HepG2 (cell line): ENCODE results near the gene FOXI3. TPM values are rescaled to one million over a fixed set of nuclear protein-coding genes. Genes with fewer than 3 reads are reported as not detected.
A peak's percentile ranks its signal among the peaks of the same experiment; 100 is the strongest.

ENCODE experiments used
- ATAC-seq: fragments of 200-7000 bp; cut with Tn5 transposase; 3 replicates; pipeline ENCODE4 v1.9.1; 2020; ENCODE audit warnings: mild to moderate bottlenecking, moderate library complexity
- Bru-seq: library from RNA; stranded (reverse); fragments of 400-500 nt; gene quantifications from one replicate; lab custom pipeline; 2021; lab: Mats Ljungman, UMichigan
- BruChase-seq, 2 experiments: library from RNA; stranded (reverse); fragments of 400-500 nt; gene quantifications; one replicate each; lab custom pipeline; 2021; lab: Mats Ljungman, UMichigan
- BruUV-seq: library from RNA; stranded (reverse); fragments of 400-500 nt; replicated peaks from 2 replicates; lab custom pipeline; 2021; lab: Mats Ljungman, UMichigan
- CTCF ChIA-PET: fragments of 300-600 bp; formaldehyde crosslinking; extraction: SDS; loops from one replicate; lab custom pipeline; 2021; ENCODE audit warnings: low total read pairs, inconsistent platforms, low intra/inter-chr PET ratio; lab: Yijun Ruan, JAX
- POLR2A ChIA-PET: fragments of 350-600 bp; sonication (Branson Sonifier 250); formaldehyde crosslinking; loops from one replicate; lab custom pipeline; 2020; ENCODE audit warnings: antibody characterized with exemption, inconsistent platforms; lab: Yijun Ruan, JAX
- DNase-seq: peaks from one replicate; pipeline ENCODE4 v3.0.0-alpha.2; 2015; ENCODE audit warnings: low spot score
- FAIRE-seq: peaks from 3 replicates; lab custom pipeline; 2011; peaks lifted over from hg19 to GRCh38; lab: Jason Lieb, UNC
- H2AFZ ChIP-seq: one replicate; pipeline ENCODE4 v1.6.1; 2011; ENCODE audit warnings: low read length, inconsistent platforms
- H3K27ac ChIP-seq: fragments of 300-600 bp; 3 replicates; pipeline ENCODE4 v1.8.0; 2011; ENCODE audit warnings: mixed run types, mild to moderate bottlenecking, mixed read lengths, low read length, inconsistent platforms; ENCODE audit not compliant: insufficient read depth; ENCODE audit errors: extremely low read length
- H3K27me3 ChIP-seq, 2 experiments: fragments of 200-600 bp in 1 of 2; 2 replicates in 1 of 2; 3 replicates in 1 of 2; pipeline versions ENCODE4 v1.6.0 to v1.8.0; 2011; ENCODE audit warnings: low read length in 2 of 2, mild to moderate bottlenecking in 2 of 2, moderate library complexity in 2 of 2, inconsistent platforms in 1 of 2; ENCODE audit not compliant: insufficient read depth in 2 of 2, control insufficient read depth in 1 of 2
- H3K36me3 ChIP-seq, 2 experiments: fragments of 200-600 bp in 1 of 2; replicated peaks in 1 of 2; 2 replicates in 1 of 2; 3 replicates in 1 of 2; pipeline versions ENCODE4 v1.5.1 to v1.8.0; 2011; ENCODE audit warnings: low read length in 2 of 2, inconsistent platforms in 1 of 2; ENCODE audit not compliant: insufficient read depth in 2 of 2, control insufficient read depth in 1 of 2
- H3K4me1 ChIP-seq: 2 replicates; pipeline ENCODE4 v1.5.1; 2012; ENCODE audit warnings: low read length, inconsistent platforms; ENCODE audit not compliant: insufficient read depth
- H3K4me2 ChIP-seq: 2 replicates; pipeline ENCODE4 v1.6.0; 2011; ENCODE audit warnings: low read depth, low read length, inconsistent platforms
- H3K4me3 ChIP-seq, 3 experiments: fragments of 200-600 bp in 1 of 3; sonication (generic), shearing (Covaris generic) in 1 of 3; replicated peaks in 1 of 3; 2 replicates each; pipeline ENCODE4 v1.5.1; 2011 to 2016; ENCODE audit warnings: low read length in 3 of 3, inconsistent platforms in 2 of 3, low read depth in 2 of 3, mild to moderate bottlenecking in 2 of 3, control low read depth in 1 of 3, mixed read lengths in 1 of 3; ENCODE audit not compliant: insufficient read depth in 1 of 3
- H3K79me2 ChIP-seq: one replicate; pipeline ENCODE4 v1.6.1; 2011; ENCODE audit warnings: low read length, inconsistent platforms; ENCODE audit not compliant: insufficient read depth
- H3K9ac ChIP-seq: 2 replicates; pipeline ENCODE4 v1.6.0; 2011; ENCODE audit warnings: mild to moderate bottlenecking, low read depth, low read length, inconsistent platforms; ENCODE audit not compliant: insufficient read depth
- H3K9me3 ChIP-seq: 2 replicates; pipeline ENCODE4 v1.5.1; 2012; ENCODE audit warnings: mild to moderate bottlenecking, low read length
- H4K20me1 ChIP-seq: 2 replicates; pipeline ENCODE4 v1.6.0; 2011; ENCODE audit warnings: inconsistent platforms, mild to moderate bottlenecking, low read length, moderate library complexity; ENCODE audit not compliant: insufficient read depth
- KDM4B ChIP-seq: sonication (generic); formaldehyde crosslinking; IDR thresholded peaks from 2 replicates; pipeline ENCODE4 v1.4.0; 2020; ENCODE audit warnings: missing genetic modification reagents
- MXI1 ChIP-seq: IDR thresholded peaks from 3 replicates; pipeline ENCODE4 v1.6.1; 2012; ENCODE audit warnings: low read depth, low read length, inconsistent platforms, borderline replicate concordance
- SMYD3 ChIP-seq: sonication (generic); formaldehyde crosslinking; IDR thresholded peaks from 2 replicates; pipeline ENCODE4 v1.8.1; 2023; ENCODE audit warnings: mild to moderate bottlenecking, missing genetic modification reagents
- SP5 ChIP-seq: IDR thresholded peaks from 2 replicates; pipeline ENCODE4 v1.6.1; 2016; ENCODE audit warnings: low read depth, borderline replicate concordance
- ZHX2 ChIP-seq, 2 experiments: sonication (generic) in 1 of 2; formaldehyde crosslinking in 1 of 2; IDR thresholded peaks; 2 replicates each; pipeline versions ENCODE4 v1.6.1 to v1.9.0; 2014 to 2022; ENCODE audit warnings: antibody characterized with exemption in 1 of 2, borderline replicate concordance in 1 of 2, inconsistent platforms in 1 of 2, low read depth in 1 of 2, missing genetic modification reagents in 1 of 2
- ZKSCAN1 ChIP-seq: fragments of 150-350 bp; IDR thresholded peaks from 2 replicates; pipeline ENCODE4 v1.6.1; 2014; ENCODE audit warnings: low read length
- ZNF280D ChIP-seq: sonication (generic); formaldehyde crosslinking; IDR thresholded peaks from 2 replicates; pipeline ENCODE4 v1.5.1; 2020; ENCODE audit warnings: mild to moderate bottlenecking, missing genetic modification reagents
- ZNF33A ChIP-seq: sonication (generic); formaldehyde crosslinking; IDR thresholded peaks from 2 replicates; pipeline ENCODE4 v1.5.1; 2020; ENCODE audit warnings: missing genetic modification reagents, mild to moderate bottlenecking, moderate library complexity, borderline replicate concordance
- ZNF430 ChIP-seq: sonication (generic); formaldehyde crosslinking; IDR thresholded peaks from 2 replicates; pipeline ENCODE4 v1.9.0; 2021; ENCODE audit warnings: mild to moderate bottlenecking, missing genetic modification reagents
- ZNF558 ChIP-seq: sonication (generic); formaldehyde crosslinking; IDR thresholded peaks from 2 replicates; pipeline ENCODE4 v1.9.0; 2022; ENCODE audit warnings: mild to moderate bottlenecking, missing genetic modification reagents, borderline replicate concordance
- ZNF891 ChIP-seq: sonication (generic); formaldehyde crosslinking; IDR thresholded peaks from 2 replicates; pipeline ENCODE4 v1.5.0; 2020; ENCODE audit warnings: mild to moderate bottlenecking, missing genetic modification reagents
- WGBS: methylation state at CpG from one replicate; pipeline ENCODE4 v1.1.6; 2017; ENCODE audit warnings: low lambda C conversion rate; 5-methylcytosine and 5-hydroxymethylcytosine counted together
- in situ Hi-C: cut with HindIII; loops from 2 replicates; pipeline ENCODE4 v1.10.0; 2017; ENCODE audit warnings: low pct_unique_long_range_greater_than_20kb; ENCODE audit not compliant: extremely low pct_ligation_motif_present
- intact Hi-C: fragments of 100-400 bp; cut with micrococcal nuclease; formaldehyde crosslinking; loops from one replicate; pipeline ENCODE4 v1.10.0; 2022; ENCODE audit not compliant: unreplicated experiment
- long read RNA-seq, 2 experiments: library from RNA in 1 of 2; library from polyadenylated mRNA in 1 of 2; stranded (forward) in 1 of 2; unstranded in 1 of 2; transcript quantifications; one replicate each; pipeline ENCODE4 v2.0.0, GENCODE V29; 2019 to 2022
- polyA minus RNA-seq, 3 experiments: library from RNA; depleted of rRNA, polyadenylated mRNA; stranded (reverse); fragments of >200 nt; gene quantifications; 2 replicates each; pipeline ENCODE4 v1.2.3, GENCODE V29; 2011; ENCODE audit warnings: low replicate concordance in 1 of 3
- polyA plus RNA-seq, 8 experiments: library from polyadenylated mRNA; depleted of rRNA in 3 of 8; stranded (reverse) in 7 of 8; unstranded in 1 of 8; fragments of >200 nt; fragmentation: Illumina TruSeq in 4 of 8; extraction: Trizol in 4 of 8; gene quantifications; 2 replicates each; pipeline versions ENCODE4 v1.2.1 to v1.2.3, GENCODE V29; 2011 to 2016; ENCODE audit warnings: low read depth in 4 of 8, missing spikeins in 1 of 8, mixed read lengths in 1 of 8; ENCODE audit not compliant: insufficient read depth in 1 of 8
- total RNA-seq, 5 experiments: library from RNA; depleted of rRNA; stranded (reverse); fragments of >200 nt; fragmentation: Illumina TruSeq; extraction: Trizol; gene quantifications; 2 replicates each; pipeline ENCODE4 v1.2.3, GENCODE V29; 2016; ENCODE audit warnings: low read depth in 1 of 5

FOXI3 gene
- not detected in 2 replicates for total RNA-seq (2016; rRNA removed; fragmentation: Illumina TruSeq; extraction: Trizol)
- not detected in 2 replicates for total RNA-seq (2016; cell fraction: cytosol; rRNA removed; fragmentation: Illumina TruSeq; extraction: Trizol; ENCODE audit: low read depth)
- total RNA-seq (2016; cell fraction: insoluble cytoplasmic fraction; rRNA removed; fragmentation: Illumina TruSeq; extraction: Trizol): not detected in 2 replicates
- not detected in 2 replicates for total RNA-seq (2016; cell fraction: membrane; rRNA removed; fragmentation: Illumina TruSeq; extraction: Trizol)
- not detected in 2 replicates for total RNA-seq (2016; cell fraction: nucleus; rRNA removed; fragmentation: Illumina TruSeq; extraction: Trizol)
- not detected in 2 replicates for polyA plus RNA-seq (2011; rRNA removed)
- polyA plus RNA-seq (2011; cell fraction: cytosol; rRNA removed): not detected in 2 replicates
- polyA plus RNA-seq (2011; cell fraction: nucleus; rRNA removed): not detected in 2 replicates
- polyA plus RNA-seq (2012): not detected in 2 replicates
- not detected in 2 replicates for polyA plus RNA-seq (2016; cell fraction: cytosol; fragmentation: Illumina TruSeq; extraction: Trizol; ENCODE audit: low read depth)
- not detected in 2 replicates for polyA plus RNA-seq (2016; cell fraction: insoluble cytoplasmic fraction; fragmentation: Illumina TruSeq; extraction: Trizol; ENCODE audit: low read depth)
- not detected in 2 replicates for polyA plus RNA-seq (2016; cell fraction: membrane; fragmentation: Illumina TruSeq; extraction: Trizol; ENCODE audit: low read depth)
- not detected in 2 replicates for polyA plus RNA-seq (2016; cell fraction: nucleus; fragmentation: Illumina TruSeq; extraction: Trizol; ENCODE audit: insufficient read depth, low read depth)
- polyA minus RNA-seq (2011; rRNA and poly(A)+ RNA removed; ENCODE audit: low replicate concordance): not detected in 2 replicates
- polyA minus RNA-seq (2011; cell fraction: cytosol; rRNA and poly(A)+ RNA removed): not detected in 2 replicates
- not detected in 2 replicates for polyA minus RNA-seq (2011; cell fraction: nucleus; rRNA and poly(A)+ RNA removed)
- Bru-seq, nascent RNA: not detected
- percentile 12 among the genes with signal in this experiment for BruChase-seq, experiment 1, labeled RNA remaining after a 6-hour chase
- BruChase-seq, experiment 2, labeled RNA remaining after a 2-hour chase: not detected
- long read RNA-seq, experiment 1: 0 reads
- long read RNA-seq, experiment 2: 0 reads

GRCh38 chr2:88452565-88452905 is at the start of gene FOXI3:
FOXI3 (minus strand) TSS chr2:88452693; CDS start chr2:88452535, 158 bp downstream.
- intact Hi-C loops (no loop called here), in situ Hi-C loops (loop anchor here (25.0 kb wide), 1 partner anchor 390 kb away; the partner anchor contains the start of genes KRCC1 and SMYD1)
- H3K9me3 ChIP-seq: no peaks in the 10 kb centered on the region
- H3K4me3 ChIP-seq: no peak within 1 kb of the TSS; a peak in 2 of 6 replicates
- FAIRE-seq (no peak), ATAC-seq (peak; percentile 31; the same call in 2 of the 3 replicates), DNase-seq (no peak)
- H4K20me1 ChIP-seq: no peaks in the 10 kb centered on the region
- H3K9ac ChIP-seq: no peak within 1 kb of the TSS
- ChIA-PET POLR2A (no interaction called here), CTCF (no interaction called here)
- H3K79me2 ChIP-seq: no peaks in the 10 kb centered on the region
- no TSS peak for BruUV-seq
- H3K4me1 ChIP-seq: no peaks in the 10 kb centered on the region
- WGBS: 66% methylated on average over 26 of the region's 48 CpGs
- H3K27ac ChIP-seq: no peak within 1 kb of the TSS
- TF ChIP-seq SP5 (no peak), KDM4B (no peak), MXI1 (no peak), ZNF33A (CRISPR knock-in tag) (no peak), ZNF558 (CRISPR knock-in tag) (no peak), ZNF280D (CRISPR knock-in tag) (no peak), SMYD3 (no peak), ZHX2 (IDR thresholded peaks at IDR 0.05; ENCODE audit: low read depth) (no peak), ZHX2 (CRISPR knock-in tag; IDR thresholded peaks at IDR 0.05; ENCODE audit: borderline replicate concordance) (no peak), ZNF430 (CRISPR knock-in tag) (no peak), ZKSCAN1 (no peak), ZNF891 (no peak)
- no peak within 1 kb of the TSS for H3K4me2 ChIP-seq
- no peak within 1 kb of the TSS for H2AFZ ChIP-seq
- H3K36me3 ChIP-seq: no peaks in the 10 kb centered on the region
- H3K27me3 ChIP-seq: peaks cover 0 to 30% of the 10 kb centered on the region in 2 experiments; a peak in 3 of 5 replicates
